Measurements from ENCODE around the gene ART5. TPM values are rescaled to one million over a fixed set of nuclear protein-coding genes. Genes with fewer than 3 reads are reported as not detected.
"Not testable (repeated sequence)": the region's sequence is repeated elsewhere in the genome, so short reads cannot be mapped to it uniquely, and the experiment has no call there.

Gene ART5
- total RNA-seq, 1 experiment from 2014 or later: 4.5 TPM

GRCh38 chr11:3658252-3658651 is 16.5 kb upstream of the ART5 start:
- POLR2A ChIA-PET: no interaction called here
- Mint-ChIP-seq H3K4me1 (no peaks in the 10 kb centered on the region), H3K9me3 (peaks cover 10% of the 10 kb centered on the region; the same call in 1 of the 2 replicates), H3K27ac (no peak overlapping the region), H3K27me3 (ENCODE audit: low read depth) (no peaks in the 10 kb centered on the region), H3K36me3 (no peaks in the 10 kb centered on the region), H3K4me3 (no peak overlapping the region)
- no peak for DNase-seq (ENCODE audit: low spot score)
- CTCF ChIA-PET: no interaction called here
- ATAC-seq: no peak
- TF ChIP-seq KAT7 (CRISPR knock-in tag; IDR thresholded peaks at IDR 0.05; ENCODE audit: borderline replicate concordance) (no peak), ZBTB21 (CRISPR knock-in tag; IDR thresholded peaks at IDR 0.05; ENCODE audit: borderline replicate concordance) (no peak), NR1H2 (CRISPR knock-in tag; IDR thresholded peaks at IDR 0.05) (no peak), FOXK1 (CRISPR knock-in tag; IDR thresholded peaks at IDR 0.05) (no peak), RELA (CRISPR knock-in tag; IDR thresholded peaks at IDR 0.05; ENCODE audit: borderline replicate concordance) (no peak), ZNF121 (CRISPR knock-in tag; IDR thresholded peaks at IDR 0.05) (no peak), HMGA2 (CRISPR knock-in tag; IDR thresholded peaks at IDR 0.05) (no peak), ESRRA (CRISPR knock-in tag; IDR thresholded peaks at IDR 0.05; ENCODE audit: borderline replicate concordance) (no peak), ZSCAN18 (CRISPR knock-in tag; IDR thresholded peaks at IDR 0.05) (no peak), ATF1 (CRISPR knock-in tag; IDR thresholded peaks at IDR 0.05) (no peak)

GRCh38 chr11:3657331-3657730 is 15.5 kb upstream of the ART5 start:
- H3K4me1 Mint-ChIP-seq; H3K27me3 Mint-ChIP-seq (ENCODE audit: low read depth); H3K36me3 Mint-ChIP-seq; H3K27ac Mint-ChIP-seq; DNase-seq (ENCODE audit: low spot score); ATAC-seq; POLR2A ChIA-PET; CTCF ChIA-PET; H3K4me3 Mint-ChIP-seq: not testable (repeated sequence)
- peaks cover 10% of the 10 kb centered on the region; the same call in 1 of the 2 replicates for H3K9me3 Mint-ChIP-seq
- TF ChIP-seq ZNF121 (CRISPR knock-in tag; IDR thresholded peaks at IDR 0.05): peak; percentile 73; the same call in 1 of the 2 replicates

GRCh38 chr11:3655547-3655946 is 13.8 kb upstream of the ART5 start:
- Mint-ChIP-seq H3K9me3 (peaks cover 10% of the 10 kb centered on the region; the same call in 1 of the 2 replicates), H3K27me3 (ENCODE audit: low read depth) (peaks cover 5% of the 10 kb centered on the region; the same call in 1 of the 2 replicates), H3K36me3 (no peaks in the 10 kb centered on the region), H3K27ac (no peak overlapping the region), H3K4me1 (no peaks in the 10 kb centered on the region), H3K4me3 (no peak overlapping the region)
- no peak for DNase-seq (ENCODE audit: low spot score)
- ChIA-PET CTCF (interaction anchor here (0.7 kb wide), 1 partner anchor 175 kb away, joined by 3 read pairs; no protein-coding TSS in a partner anchor), POLR2A (no interaction called here)
- ATAC-seq: peak; percentile 69
- peak; percentile 79 for TF ChIP-seq USF1 (CRISPR knock-in tag; IDR thresholded peaks at IDR 0.05)
- TF ChIP-seq ZNF232 (CRISPR knock-in tag; IDR thresholded peaks at IDR 0.05): no peak
- TF ChIP-seq ESRRA (CRISPR knock-in tag; IDR thresholded peaks at IDR 0.05; ENCODE audit: borderline replicate concordance): no peak
- TF ChIP-seq CBFB (CRISPR knock-in tag; IDR thresholded peaks at IDR 0.05; ENCODE audit: low read depth): no peak
- TF ChIP-seq OVOL2 (CRISPR knock-in tag; IDR thresholded peaks at IDR 0.05; ENCODE audit: borderline replicate concordance): no peak
- TF ChIP-seq USF2 (CRISPR knock-in tag; IDR thresholded peaks at IDR 0.05): peak; percentile 85
- no peak for TF ChIP-seq EMX1 (CRISPR knock-in tag; IDR thresholded peaks at IDR 0.05)
- no peak for TF ChIP-seq ATF6 (CRISPR knock-in tag; IDR thresholded peaks at IDR 0.05)
- TF ChIP-seq MYBL2 (CRISPR knock-in tag; IDR thresholded peaks at IDR 0.05): no peak
- no peak for TF ChIP-seq ZNF425 (CRISPR knock-in tag; conservative IDR thresholded peaks at IDR 0.05)
- 0 out of 2 replicates have a peak, but pooled peaks have one; percentile 41 for TF ChIP-seq NFYB (CRISPR knock-in tag; conservative IDR thresholded peaks at IDR 0.05; ENCODE audit: low read depth)
- no peak for TF ChIP-seq KAT7 (CRISPR knock-in tag; IDR thresholded peaks at IDR 0.05; ENCODE audit: borderline replicate concordance)
- TF ChIP-seq JAZF1 (CRISPR knock-in tag; IDR thresholded peaks at IDR 0.05): no peak
- no peak for TF ChIP-seq NR3C1 (CRISPR knock-in tag; conservative IDR thresholded peaks at IDR 0.05; ENCODE audit: low read depth)
- no peak for TF ChIP-seq HMGXB4 (CRISPR knock-in tag; IDR thresholded peaks at IDR 0.05)
- TF ChIP-seq FOXJ3 (CRISPR knock-in tag; IDR thresholded peaks at IDR 0.05; ENCODE audit: borderline replicate concordance): no peak
